GM12878 (cell line): ENCODE measurements around the gene ATF6. TPM values are rescaled to one million over a fixed set of nuclear protein-coding genes. Genes with fewer than 3 reads are reported as not detected.

ENCODE experiments used
- ATAC-seq: fragments of 200-7000 bp; cut with Tn5 transposase; 3 replicates; pipeline ENCODE4 v1.9.1; 2020; ENCODE audit warnings: mild to moderate bottlenecking, moderate library complexity
- BruUV-seq: library from RNA; stranded (reverse); fragments of 400-500 nt; replicated peaks from 2 replicates; lab custom pipeline; 2021; lab: Mats Ljungman, UMichigan
- CTCF ChIA-PET: fragments of 300-600 bp; sonication (Branson Sonifier 250); formaldehyde crosslinking; extraction: SDS; loops from one replicate; lab custom pipeline; 2021; ENCODE audit warnings: inconsistent platforms; lab: Yijun Ruan, JAX
- POLR2A ChIA-PET: fragments of 350-600 bp; formaldehyde crosslinking; extraction: SDS; loops from one replicate; lab custom pipeline; 2021; ENCODE audit warnings: inconsistent platforms; lab: Charles Lee
- RAD21 ChIA-PET: fragments of 300-600 bp; sonication (Branson Sonifier 250); formaldehyde crosslinking; loops from one replicate; lab custom pipeline; 2023; ENCODE audit warnings: antibody characterized with exemption; ENCODE audit not compliant: unreplicated experiment; lab: Charles Lee
- SMC1A ChIA-PET: fragments of 300-600 bp; sonication (Branson Sonifier 250); formaldehyde crosslinking; loops from one replicate; lab custom pipeline; 2023; ENCODE audit not compliant: unreplicated experiment, uncharacterized antibody; lab: Charles Lee
- DNase-seq: peaks from one replicate; pipeline ENCODE4 v3.0.0-alpha.2; 2011; ENCODE audit warnings: low read depth, low spot score
- FAIRE-seq: peaks from 3 replicates; lab custom pipeline; 2011; peaks lifted over from hg19 to GRCh38; lab: Jason Lieb, UNC
- H2AFZ ChIP-seq: 2 replicates; pipeline ENCODE4 v1.6.0; 2011; ENCODE audit warnings: low read depth, low read length, control low read depth; ENCODE audit not compliant: control insufficient read depth
- H3K27ac ChIP-seq: 2 replicates; pipeline ENCODE4 v1.5.1; 2011; ENCODE audit warnings: control low read depth; ENCODE audit not compliant: control insufficient read depth, insufficient read depth
- H3K27me3 ChIP-seq, 2 experiments: replicated peaks in 1 of 2; 2 replicates each; pipeline versions ENCODE4 v1.6.0 to v1.6.1; 2011; ENCODE audit warnings: low read length in 1 of 2; ENCODE audit not compliant: control insufficient read depth in 2 of 2, insufficient read depth in 2 of 2
- H3K36me3 ChIP-seq, 2 experiments: 2 replicates each; pipeline ENCODE4 v1.5.1; 2011; ENCODE audit warnings: low read length in 1 of 2; ENCODE audit not compliant: control insufficient read depth in 2 of 2, insufficient read depth in 2 of 2
- H3K4me1 ChIP-seq: 2 replicates; pipeline ENCODE4 v1.6.1; 2011; ENCODE audit warnings: mild to moderate bottlenecking, low read length, moderate library complexity, mixed read lengths; ENCODE audit not compliant: control insufficient read depth, insufficient read depth
- H3K4me2 ChIP-seq: 2 replicates; pipeline ENCODE4 v1.6.0; 2011; ENCODE audit warnings: control low read depth; ENCODE audit not compliant: control insufficient read depth, insufficient read depth
- H3K4me3 ChIP-seq: fragments of 200-600 bp; sonication (generic); 2 replicates; pipeline ENCODE4 v1.5.1; 2016
- H3K79me2 ChIP-seq: 2 replicates; pipeline ENCODE4 v1.6.0; 2011; ENCODE audit warnings: low read length; ENCODE audit not compliant: control insufficient read depth, insufficient read depth
- H3K9ac ChIP-seq: 2 replicates; pipeline ENCODE4 v1.8.0; 2011; ENCODE audit warnings: low read length, control low read depth, mixed read lengths; ENCODE audit not compliant: control insufficient read depth, insufficient read depth
- H3K9me3 ChIP-seq: replicated peaks from 3 replicates; pipeline ENCODE4 v1.5.1; 2011; ENCODE audit warnings: mild to moderate bottlenecking, low read length; ENCODE audit not compliant: control insufficient read depth, insufficient read depth
- H4K20me1 ChIP-seq: 2 replicates; pipeline ENCODE4 v1.6.0; 2011; ENCODE audit not compliant: control insufficient read depth, insufficient read depth
- CREB1 ChIP-seq: IDR thresholded peaks from 2 replicates; pipeline ENCODE4 v1.6.1; 2012; ENCODE audit warnings: low read depth, mild to moderate bottlenecking, inconsistent platforms
- ELK1 ChIP-seq: IDR thresholded peaks from 2 replicates; pipeline ENCODE4 v1.6.1; 2012; ENCODE audit warnings: low read depth, low read length, improper control_type of control experiment
- SREBF1 ChIP-seq: IDR thresholded peaks from 2 replicates; pipeline ENCODE4 v1.6.1; 2012; ENCODE audit warnings: mild to moderate bottlenecking, low read length
- YY1 ChIP-seq: IDR thresholded peaks from 2 replicates; pipeline ENCODE4 v1.6.1; 2011; ENCODE audit warnings: low read depth, mild to moderate bottlenecking, low read length
- ZBTB11 ChIP-seq: fragments of 450-650 bp; formaldehyde crosslinking; IDR thresholded peaks from 2 replicates; pipeline ENCODE4 v1.5.0; 2022; ENCODE audit warnings: mild to moderate bottlenecking, missing genetic modification characterization
- WGBS: methylation state at CpG from one replicate; pipeline ENCODE4 v1.1.6; 2016; ENCODE audit warnings: low lambda C conversion rate; ENCODE audit not compliant: insufficient replicate concordance, insufficient coverage; ENCODE audit errors: missing lambda C conversion rate; 5-methylcytosine and 5-hydroxymethylcytosine counted together
- in situ Hi-C: fragments of 300-500 bp; cut with MboI; formaldehyde crosslinking; loops from 9 replicates; pipeline ENCODE4 v1.14.3; 2018; ENCODE audit warnings: mixed read lengths
- intact Hi-C: fragments of 100-400 bp; cut with micrococcal nuclease; formaldehyde crosslinking; loops from one replicate; pipeline ENCODE4 v1.14.2; 2022; ENCODE audit not compliant: unreplicated experiment
- polyA plus RNA-seq, 11 experiments: library from polyadenylated mRNA; depleted of rRNA in 4 of 11; unstranded in 6 of 11; stranded (reverse) in 5 of 11; fragments of >200 nt; fragmentation: Nextera tagmentation in 4 of 11; fragmentation: Illumina TruSeq in 1 of 11; extraction: Ambion mirVana in 4 of 11; extraction: Trizol in 1 of 11; gene quantifications; 1 replicate in 1 of 11; 2 replicates in 10 of 11; pipeline versions ENCODE4 v1.2.1 to v1.2.3, GENCODE V29; 2011 to 2016; ENCODE audit warnings: inconsistent platforms in 2 of 11, missing spikeins in 2 of 11, low read depth in 1 of 11
- total RNA-seq, 4 experiments: library from RNA; depleted of rRNA in 3 of 4; stranded (reverse); fragments of >200 nt in 3 of 4; fragmentation: Illumina TruSeq in 1 of 4; extraction: Trizol in 1 of 4; gene quantifications; 2 replicates each; pipeline versions ENCODE4 v1.2.1 to v1.2.3, GENCODE V29; 2013 to 2021

The ATF6 gene
- total and polyA plus RNA-seq, 10 of the 15 experiments (the other 5 are each of a cell fraction or from before 2014, with no cell fraction given), result 7.8 to 24.3 (median 14.7) TPM

- no peak for FAIRE-seq
- POLR2A ChIA-PET, result interaction anchor here (0.5 to 1.5 kb wide), 2 partner anchors 8 to 113 kb away, joined by 4 to 7 read pairs; no protein-coding TSS in a partner anchor
Measured at GRCh38 chr1:161953256-161953920, 187.3 kb downstream of the ATF6 start.

More at GRCh38 chr1:161953256-161953920, 187.3 kb downstream of the ATF6 start:
- H3K36me3 ChIP-seq, result peaks cover under 1 to 2% of the 10 kb centered on the region in 2 experiments; a peak in 3 of 4 replicates
- H2AFZ ChIP-seq, result no peak overlapping the region
- ATAC-seq (no peak), DNase-seq (no peak)
- TF ChIP-seq YY1 (no peak), SREBF1 (no peak), CREB1 (no peak), ELK1 (no peak), ZBTB11 (no peak)
- no peaks in the 10 kb centered on the region for H3K79me2 ChIP-seq
- H3K4me1 ChIP-seq, result no peaks in the 10 kb centered on the region
- over 99% methylated on average over 5 of the region's 5 CpGs for WGBS
- no peaks in the 10 kb centered on the region for H3K27me3 ChIP-seq
- ChIA-PET SMC1A (interaction anchor here (0.8 kb wide), 1 partner anchor 8 kb away, joined by 3 read pairs; no protein-coding TSS in a partner anchor), CTCF (interaction anchor here (1.0 to 1.3 kb wide), 4 partner anchors 14 to 161 kb away, joined by 3 to 4 read pairs (median 3); no protein-coding TSS in a partner anchor), RAD21 (interaction anchor here (1.7 to 1.8 kb wide), 2 partner anchors 84 to 161 kb away, joined by 4 to 6 read pairs; no protein-coding TSS in a partner anchor)
- no peaks in the 10 kb centered on the region for H3K9me3 ChIP-seq
- H3K4me3 ChIP-seq, result no peak overlapping the region
- intact Hi-C loops (no loop called here), in situ Hi-C loops (no loop called here)
- BruUV-seq, result no TSS peak
- H3K9ac ChIP-seq, result no peak overlapping the region
- H3K4me2 ChIP-seq, result no peak overlapping the region
- no peaks in the 10 kb centered on the region for H4K20me1 ChIP-seq
- no peak overlapping the region for H3K27ac ChIP-seq
